ENCODE measurements around the gene KCTD2.

Gene KCTD2

GRCh38 chr17:75078284-75079022, 31.4 kb downstream of the KCTD2 start:
- Histone ChIP-seq H3K36me3 (no peaks in the 10 kb centered on the region), H3K4me1 (peaks cover 0 to 30% (median 24%) of the 10 kb centered on the region in 4 donors), H3K9me3 (no peaks in the 10 kb centered on the region), H3K27me3 (peaks cover 0 to 2% of the 10 kb centered on the region in 2 donors), H3K27ac (peak overlapping the region; percentile 77 to 80), H3K4me3 (no peak overlapping the region)
- no peak for DNase-seq
- no peak for TF ChIP-seq CTCF (IDR thresholded peaks at IDR 0.05)
- intact Hi-C loops (cut with DNase I; ENCODE audit: low total_unique reads), result no loop called here

GRCh38 chr17:75079023-75079373, 32.0 kb downstream of the KCTD2 start:
- Histone ChIP-seq H3K27ac (peak overlapping the region; percentile 77 to 80), H3K4me3 (no peak overlapping the region), H3K27me3 (peaks cover 0 to 2% of the 10 kb centered on the region in 2 donors), H3K9me3 (no peaks in the 10 kb centered on the region), H3K4me1 (peaks cover 0 to 30% (median 25%) of the 10 kb centered on the region in 4 donors), H3K36me3 (no peaks in the 10 kb centered on the region)
- intact Hi-C loops (cut with DNase I; ENCODE audit: low total_unique reads), result no loop called here
- DNase-seq, result no peak
- TF ChIP-seq CTCF (IDR thresholded peaks at IDR 0.05), result no peak

- H3K9me3 ChIP-seq, result no peaks in the 10 kb centered on the region
- H3K27me3 ChIP-seq, result peaks cover 0 to 2% of the 10 kb centered on the region in 2 donors
- H3K4me1 ChIP-seq, result peaks cover 0 to 32% (median 24%) of the 10 kb centered on the region in 4 donors
- no peak for DNase-seq
- no peak for TF ChIP-seq CTCF (IDR thresholded peaks at IDR 0.05)
- H3K36me3 ChIP-seq, result no peaks in the 10 kb centered on the region
- intact Hi-C loops (cut with DNase I; ENCODE audit: low total_unique reads), result no loop called here
- H3K4me3 ChIP-seq, result no peak overlapping the region
- H3K27ac ChIP-seq, result no peak overlapping the region
Measured at GRCh38 chr17:75081611-75082540, 34.9 kb downstream of the KCTD2 start.

GRCh38 chr17:75082683-75083082, 35.7 kb downstream of the KCTD2 start:
- Histone ChIP-seq H3K9me3 (no peaks in the 10 kb centered on the region), H3K27ac (no peak overlapping the region), H3K4me3 (no peak overlapping the region), H3K36me3 (no peaks in the 10 kb centered on the region), H3K27me3 (peaks cover 0 to 4% of the 10 kb centered on the region in 2 donors), H3K4me1 (peaks cover 0 to 31% (median 26%) of the 10 kb centered on the region in 4 donors)
- TF ChIP-seq CTCF (IDR thresholded peaks at IDR 0.05), result no peak
- DNase-seq, result no peak
- intact Hi-C loops (cut with DNase I; ENCODE audit: low total_unique reads), result no loop called here

- Histone ChIP-seq H3K4me1 (peaks cover 0 to 30% (median 20%) of the 10 kb centered on the region in 4 donors), H3K27ac (no peak overlapping the region), H3K4me3 (no peak overlapping the region), H3K9me3 (no peaks in the 10 kb centered on the region), H3K36me3 (no peaks in the 10 kb centered on the region), H3K27me3 (peaks cover 0 to 10% of the 10 kb centered on the region in 2 donors)
- intact Hi-C loops (cut with DNase I; ENCODE audit: low total_unique reads), result no loop called here
- DNase-seq, result no peak
- no peak for TF ChIP-seq CTCF (IDR thresholded peaks at IDR 0.05)
Measured at GRCh38 chr17:75084039-75084660, 37.1 kb downstream of the KCTD2 start.

All from tibial artery (tissue), 4 donors.